ENCODE measurements around the gene TNFRSF14. TPM values are rescaled to one million over a fixed set of nuclear protein-coding genes. Genes with fewer than 3 reads are reported as not detected.

Gene TNFRSF14
- total and polyA plus RNA-seq, 2 of the 13 experiments (the other 11 are each of a cell fraction or from before 2014, with no cell fraction given), result 11.9 to 49.9 TPM

DNA sequence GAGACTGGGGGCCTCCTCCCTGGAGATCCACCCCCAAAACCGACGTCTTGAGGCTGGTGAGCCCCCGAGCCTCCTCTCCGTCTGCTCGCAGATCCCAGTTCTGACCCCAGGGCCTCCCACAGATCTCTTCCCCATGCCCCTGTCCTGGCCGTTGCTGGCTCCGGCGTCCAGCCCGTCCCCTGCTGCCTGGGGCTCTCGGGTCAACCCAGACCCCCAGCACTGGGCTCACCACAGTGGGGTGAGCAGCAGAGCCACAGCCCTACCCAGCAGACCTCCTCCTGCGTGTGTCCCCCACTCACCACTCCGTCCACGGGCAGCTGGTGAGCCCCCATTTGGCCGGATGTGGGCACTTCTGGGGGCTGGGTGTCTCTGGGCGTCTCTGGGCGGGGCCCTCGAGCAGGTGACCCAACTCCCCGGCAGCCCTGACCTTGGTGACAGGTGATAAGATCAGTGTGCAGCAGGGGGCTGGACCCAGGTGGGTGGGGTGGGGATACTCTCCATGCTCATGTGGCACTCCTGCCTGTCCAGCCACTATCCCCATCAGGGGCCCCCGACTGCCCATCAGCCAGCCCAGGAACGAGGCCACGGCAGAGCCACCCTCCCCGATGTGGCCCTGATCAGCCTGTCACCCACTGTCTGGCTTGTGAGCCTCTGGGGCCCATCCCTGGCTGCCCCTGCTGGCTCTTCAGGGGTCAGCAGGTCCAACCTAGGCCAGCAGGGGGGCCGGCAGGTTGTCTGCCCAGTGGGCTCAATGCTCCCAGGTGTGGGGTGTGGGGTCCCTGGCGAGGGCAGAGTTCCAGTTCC lies 709 bp downstream of the TNFRSF14 start (continued):
- TF ChIP-seq ZNF296 (CRISPR knock-in tag; conservative IDR thresholded peaks at IDR 0.05) (peak; percentile 50; the same call in 1 of the 2 replicates), HIVEP1 (CRISPR knock-in tag; IDR thresholded peaks at IDR 0.05) (peak; percentile 52; the same call in 1 of the 2 replicates), HNRNPL (IDR thresholded peaks at IDR 0.05; ENCODE audit: low read depth, low read length) (peak; percentile 73), ZNF768 (CRISPR knock-in tag; IDR thresholded peaks at IDR 0.05) (peak; percentile 75; the same call in 1 of the 2 replicates), ZNF547 (CRISPR knock-in tag; IDR thresholded peaks at IDR 0.05) (peak; percentile 81), ZNF451 (CRISPR knock-in tag; IDR thresholded peaks at IDR 0.05) (peak; percentile 84; the same call in 1 of the 2 replicates), PHF8 (CRISPR knock-in tag; IDR thresholded peaks at IDR 0.05) (peak; percentile 37; the same call in 1 of the 2 replicates), SP1 (IDR thresholded peaks at IDR 0.05) (no peak), SP1 (CRISPR knock-in tag; IDR thresholded peaks at IDR 0.05) (no peak), ATF7 (IDR thresholded peaks at IDR 0.05) (no peak), ATF7 (CRISPR knock-in tag; IDR thresholded peaks at IDR 0.05) (no peak; the same call in 1 of the 2 replicates), PATZ1 (CRISPR knock-in tag; IDR thresholded peaks at IDR 0.05) (peak; percentile 88), FLYWCH1 (CRISPR knock-in tag; IDR thresholded peaks at IDR 0.05) (no peak), ZNF33B (CRISPR knock-in tag; IDR thresholded peaks at IDR 0.05) (no peak; the same call in 1 of the 2 replicates), YEATS2 (CRISPR knock-in tag; IDR thresholded peaks at IDR 0.05; ENCODE audit: borderline replicate concordance) (no peak), ZFP37 (CRISPR knock-in tag; IDR thresholded peaks at IDR 0.05; ENCODE audit: borderline replicate concordance) (0 out of 2 replicates have a peak, but pooled peaks have one; percentile 7), ZSCAN29 (CRISPR knock-in tag; conservative IDR thresholded peaks at IDR 0.05) (no peak), AGO1 (IDR thresholded peaks at IDR 0.05; ENCODE audit: low read depth, low read length, poor library complexity, severe bottlenecking) (peak; percentile 61), MTA1 (CRISPR knock-in tag; IDR thresholded peaks at IDR 0.05; ENCODE audit: borderline replicate concordance) (peak; percentile 62; the same call in 1 of the 2 replicates), ZNF160 (CRISPR knock-in tag; IDR thresholded peaks at IDR 0.05) (0 out of 2 replicates have a peak, but pooled peaks have one; percentile 13), TAF15 (IDR thresholded peaks at IDR 0.05; ENCODE audit: low read depth, low read length, poor library complexity, severe bottlenecking) (peak; percentile 32), HMGXB4 (CRISPR knock-in tag; IDR thresholded peaks at IDR 0.05; ENCODE audit: borderline replicate concordance in 1 of 2, low read depth in 1 of 2) (peak; percentile 21 to 45; a peak in 2 of 4 replicates), ZMYM4 (CRISPR knock-in tag; IDR thresholded peaks at IDR 0.05) (no peak), ZNF136 (CRISPR knock-in tag; IDR thresholded peaks at IDR 0.05; ENCODE audit: low read depth) (0 out of 2 replicates have a peak, but pooled peaks have one; percentile 79), NR2F6 (IDR thresholded peaks at IDR 0.05) (peak; percentile 48), NR2F6 (CRISPR knock-in tag; IDR thresholded peaks at IDR 0.05) (peak; percentile 49; the same call in 1 of the 2 replicates)
- TF ChIP-seq, protein P1, sequence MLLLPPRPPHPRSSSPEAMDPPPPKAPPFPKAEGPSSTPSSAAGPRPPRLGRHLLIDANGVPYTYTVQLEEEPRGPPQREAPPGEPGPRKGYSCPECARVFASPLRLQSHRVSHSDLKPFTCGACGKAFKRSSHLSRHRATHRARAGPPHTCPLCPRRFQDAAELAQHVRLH (CRISPR knock-in tag; IDR thresholded peaks at IDR 0.05; ENCODE audit: borderline replicate concordance, low read depth), result 0 out of 2 replicates have a peak, but pooled peaks have one; percentile 2

Data from HepG2 (cell line).